Stimulated activated CD4-positive, alpha-beta T cell treated with anti-CD3 and anti-CD28 coated beads, TNF-alpha, amount 100 ng/mL, for 24 hours (primary cell): ENCODE results near the gene MRTFA.

Experiments used
- DNase-seq, 3 experiments: peaks; one replicate each; pipeline ENCODE4 v3.0.0-alpha.2; 2020; ENCODE audit warnings: low read depth in 3 of 3

The MRTFA gene

DNA sequence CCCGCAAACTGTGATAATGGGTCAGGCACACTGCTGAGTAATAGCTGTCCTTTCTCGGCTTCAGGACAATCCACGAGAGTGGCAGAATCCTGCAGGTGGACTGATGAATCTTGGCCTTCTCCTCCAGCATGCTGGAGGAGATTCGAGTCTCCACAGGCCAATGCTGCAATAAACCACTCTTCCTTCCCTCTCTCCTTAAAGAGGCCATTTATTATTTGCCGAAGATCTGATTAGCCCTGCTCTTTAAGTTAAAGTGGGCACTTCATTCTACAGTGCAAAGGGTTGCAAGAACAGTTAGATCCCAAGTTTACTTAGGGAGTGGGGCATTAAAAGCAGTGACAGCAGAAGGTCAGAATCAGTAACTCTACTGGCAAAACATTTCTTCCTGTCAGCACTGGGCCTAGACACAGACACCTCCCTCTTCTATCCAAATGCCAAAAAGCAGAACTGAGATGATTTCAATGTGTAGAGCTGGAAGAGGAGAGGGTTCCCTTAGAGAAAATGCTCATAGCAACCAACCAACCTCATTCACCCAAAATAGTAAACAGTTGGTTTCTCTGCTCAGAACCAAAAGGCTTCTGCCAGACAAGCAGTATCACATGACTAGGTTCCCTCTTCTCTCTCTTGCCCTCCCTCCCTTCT, 144.4 kb downstream of the MRTFA start:
- no peak for DNase-seq

DNA sequence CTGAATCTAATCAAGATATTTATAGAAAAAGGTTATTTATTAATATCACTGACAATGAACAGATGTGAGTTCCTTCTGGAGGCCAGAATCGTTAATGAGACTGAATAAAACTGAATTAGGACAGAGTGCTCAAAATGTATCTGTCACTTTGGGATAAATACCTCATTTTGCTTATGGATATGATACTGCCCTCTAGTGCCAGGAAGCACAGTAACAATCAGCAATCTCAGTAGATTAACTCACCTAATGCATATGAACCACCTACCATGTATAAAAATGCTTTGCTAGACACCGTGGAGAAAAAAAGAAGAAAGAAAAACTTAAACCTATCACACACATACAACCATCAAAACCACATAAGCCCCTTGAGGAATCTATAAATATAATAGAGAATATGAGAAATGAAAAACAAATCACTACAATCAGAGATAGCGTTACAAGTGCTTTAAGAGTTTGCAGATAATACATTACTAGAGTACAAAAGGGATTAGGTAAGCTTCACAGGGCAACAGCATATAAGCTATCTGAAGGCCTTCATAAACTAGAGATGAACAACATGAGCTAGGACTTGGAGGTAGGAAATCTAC, 148.8 kb downstream of the MRTFA start:
- no peak for DNase-seq

DNA sequence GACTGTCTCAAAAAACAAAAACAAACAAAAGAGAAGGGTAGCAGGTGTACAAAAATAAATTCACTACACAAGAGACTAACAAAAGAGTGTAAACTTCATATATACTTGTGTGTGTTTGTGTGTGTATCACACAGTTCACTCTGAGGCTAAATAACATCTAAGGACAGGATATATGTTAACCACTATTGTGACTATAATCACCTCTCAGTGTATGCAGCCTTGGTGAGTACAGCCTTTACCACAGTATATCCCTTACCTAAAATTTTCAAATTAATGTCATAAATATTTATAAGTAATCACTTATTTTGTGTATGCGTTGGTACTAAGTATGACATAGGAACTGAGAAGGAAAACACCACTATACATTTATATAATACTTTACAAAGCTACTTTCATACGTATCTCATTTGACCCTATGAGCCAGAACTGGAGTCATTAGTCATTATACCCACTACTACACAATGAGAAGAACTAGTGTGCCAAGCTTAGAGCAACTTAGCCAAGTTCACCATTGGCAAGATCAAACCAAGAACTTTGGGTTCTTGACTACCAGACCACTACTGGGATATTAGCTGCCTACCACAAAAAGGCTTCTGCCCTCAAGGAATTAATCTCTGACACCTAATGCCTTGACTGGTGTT, 149.4 kb downstream of the MRTFA start:
- DNase-seq = no peak

DNA sequence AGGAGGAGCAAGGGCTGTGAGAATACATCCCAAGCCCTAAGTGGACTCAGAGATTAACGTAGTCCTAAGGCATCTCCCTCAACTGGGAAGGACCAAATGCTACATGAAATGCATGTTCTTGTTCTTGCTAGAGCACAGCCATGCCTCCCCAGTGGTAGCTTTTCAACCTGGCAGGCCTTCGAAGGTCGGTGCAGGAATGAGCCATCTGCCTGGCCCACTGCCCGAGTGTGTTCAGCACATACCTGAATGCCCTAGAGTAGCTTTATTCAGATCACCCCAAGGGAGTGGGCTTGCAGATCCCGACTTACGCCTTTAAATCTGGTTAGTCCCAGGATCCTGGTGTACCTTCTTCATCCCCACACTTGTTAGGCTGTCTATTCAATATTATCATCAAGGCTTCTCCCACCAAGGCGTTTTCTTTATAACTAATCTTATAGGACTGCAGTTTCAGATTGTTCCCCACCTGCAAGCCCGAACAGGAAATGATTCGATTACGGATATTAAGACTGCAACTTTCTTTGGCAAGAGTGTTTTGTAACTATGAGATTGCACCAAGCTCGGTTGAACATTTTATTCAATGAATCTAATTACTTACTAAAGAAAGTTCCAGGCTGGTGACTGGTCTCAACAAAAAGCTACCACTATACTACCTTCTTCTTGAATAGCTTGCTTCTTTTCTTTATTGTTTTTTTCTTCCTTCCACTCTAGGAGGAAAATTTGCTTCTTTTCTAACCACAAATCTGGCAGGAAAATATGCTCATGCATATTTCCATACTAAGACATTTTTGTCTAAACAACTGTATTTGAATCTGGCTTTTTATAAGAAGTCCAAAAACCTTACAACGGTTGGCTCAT, 150.5 kb downstream of the MRTFA start:
- DNase-seq = no peak

DNA sequence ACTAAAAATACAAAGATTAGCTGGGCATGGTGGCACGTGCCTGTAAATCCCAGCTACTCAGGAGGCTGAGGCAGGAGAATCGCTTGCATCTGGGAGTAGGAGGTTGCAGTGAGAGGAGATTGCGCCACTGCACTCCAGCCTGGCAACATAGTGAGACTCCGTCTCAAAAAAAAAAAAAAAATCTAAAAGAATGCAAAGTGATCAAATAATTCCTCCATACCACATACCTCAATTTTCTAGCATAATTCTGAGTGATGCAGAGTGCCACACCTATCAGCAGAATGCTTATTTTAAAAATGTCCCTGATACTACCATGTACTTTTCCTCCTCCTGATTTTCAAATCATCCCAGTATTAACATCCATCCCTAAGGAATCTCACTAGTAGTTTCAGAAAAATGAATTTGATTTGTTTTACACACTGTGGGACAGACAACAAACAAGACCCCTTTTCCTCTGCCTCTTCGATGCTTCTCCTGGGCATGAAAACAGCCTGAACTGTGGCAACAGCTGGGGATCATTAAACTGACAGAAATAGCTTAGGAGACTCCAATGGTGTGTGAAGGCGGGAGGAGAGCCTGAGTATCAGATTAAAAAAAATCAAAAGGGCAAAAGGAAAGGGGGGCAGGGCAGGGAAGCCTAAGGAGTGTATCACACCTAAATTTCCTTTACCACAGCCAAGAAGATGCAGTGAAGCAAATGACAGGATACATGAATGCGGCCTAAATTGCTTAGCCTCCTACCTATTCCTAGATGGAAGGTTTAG, 151.4 kb downstream of the MRTFA start:
- no peak for DNase-seq

DNA sequence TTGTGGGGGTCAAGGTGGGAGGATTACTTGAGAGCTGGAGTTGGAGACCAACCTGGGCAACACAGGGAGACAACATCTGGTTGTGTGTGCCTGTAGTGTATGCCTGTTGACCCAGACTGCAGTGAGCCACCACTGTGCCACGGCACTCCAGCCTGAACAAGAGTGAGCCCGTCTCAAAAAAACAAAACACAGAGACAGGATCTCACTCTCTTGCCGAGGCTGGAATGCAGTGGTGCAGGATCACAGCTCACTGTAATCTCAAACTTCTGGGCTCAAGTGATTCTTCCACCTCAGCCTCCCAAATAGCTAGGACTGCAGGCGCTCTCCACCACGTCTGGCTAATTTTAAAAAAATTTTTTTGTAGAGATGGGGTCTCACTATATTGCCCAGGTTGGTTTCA, 153.6 kb downstream of the MRTFA start:
- no peak for DNase-seq

DNA sequence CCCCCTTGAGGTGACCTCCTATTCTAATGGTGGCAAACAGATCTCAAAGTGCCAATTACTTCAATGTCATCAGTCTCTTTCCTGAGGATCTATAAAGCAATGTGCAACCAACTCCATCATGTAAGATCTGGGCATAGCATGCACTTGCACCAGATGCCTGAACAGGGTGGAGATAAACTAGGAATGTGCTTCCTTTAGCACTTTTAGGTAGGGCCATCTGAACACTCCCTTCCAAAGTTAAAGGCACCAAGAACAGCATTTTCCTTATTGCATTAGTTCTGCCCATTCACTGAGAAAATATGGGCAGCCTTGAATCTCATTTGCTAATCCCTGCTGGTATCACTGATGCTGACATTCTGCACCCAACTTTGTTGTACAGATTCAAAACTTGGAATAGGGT, 154.1 kb downstream of the MRTFA start:
- no peak for DNase-seq

DNA sequence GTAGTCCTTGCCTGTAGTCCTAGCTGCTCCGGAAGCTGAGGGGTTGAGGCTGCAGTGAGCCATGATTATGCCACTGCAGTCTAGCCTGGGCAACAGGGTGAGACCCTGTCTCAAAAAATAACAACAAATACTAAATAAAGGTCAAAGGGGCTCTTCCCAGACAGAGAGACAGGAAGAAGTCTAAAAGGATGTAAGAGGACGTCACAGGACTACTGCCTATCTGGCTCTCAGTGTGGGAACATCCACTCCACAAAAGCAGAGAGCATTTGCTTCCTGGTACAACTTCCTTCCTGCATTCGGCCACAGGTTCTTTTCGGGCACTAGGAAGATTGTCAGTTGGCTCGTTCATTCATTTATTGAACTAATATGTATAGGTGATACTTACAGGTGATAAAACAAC, 155.5 kb downstream of the MRTFA start:
- DNase-seq = no peak

DNA sequence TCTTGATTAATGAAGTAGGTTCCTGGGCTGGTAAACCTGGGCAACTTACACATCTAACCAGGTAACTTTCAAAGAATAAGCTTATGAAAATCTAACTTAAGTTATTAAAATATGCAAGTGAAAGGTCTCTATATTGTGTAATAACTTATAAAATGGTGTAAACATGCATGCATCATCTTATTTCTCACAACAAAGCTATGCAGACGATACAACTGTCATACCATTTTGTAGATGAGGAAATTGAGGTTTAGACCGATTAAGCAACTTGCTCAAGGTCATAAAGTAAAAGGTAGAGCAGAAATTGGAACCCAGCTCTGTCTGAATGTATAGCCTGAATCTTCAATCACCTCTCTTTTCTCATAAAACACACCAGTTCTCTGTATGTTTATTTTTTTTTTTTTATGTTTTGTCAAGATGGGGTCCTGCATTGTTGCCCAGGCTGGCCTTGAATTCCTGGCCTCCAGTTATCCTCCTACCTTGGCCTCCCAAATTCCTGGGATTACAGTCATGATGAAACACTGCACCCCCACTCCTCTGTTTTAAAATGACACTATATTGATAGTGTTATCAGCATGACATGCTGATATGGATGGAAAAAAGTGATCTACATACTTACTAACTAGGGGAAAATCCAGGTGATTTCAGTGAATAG, 156.5 kb downstream of the MRTFA start:
- no peak for DNase-seq

DNA sequence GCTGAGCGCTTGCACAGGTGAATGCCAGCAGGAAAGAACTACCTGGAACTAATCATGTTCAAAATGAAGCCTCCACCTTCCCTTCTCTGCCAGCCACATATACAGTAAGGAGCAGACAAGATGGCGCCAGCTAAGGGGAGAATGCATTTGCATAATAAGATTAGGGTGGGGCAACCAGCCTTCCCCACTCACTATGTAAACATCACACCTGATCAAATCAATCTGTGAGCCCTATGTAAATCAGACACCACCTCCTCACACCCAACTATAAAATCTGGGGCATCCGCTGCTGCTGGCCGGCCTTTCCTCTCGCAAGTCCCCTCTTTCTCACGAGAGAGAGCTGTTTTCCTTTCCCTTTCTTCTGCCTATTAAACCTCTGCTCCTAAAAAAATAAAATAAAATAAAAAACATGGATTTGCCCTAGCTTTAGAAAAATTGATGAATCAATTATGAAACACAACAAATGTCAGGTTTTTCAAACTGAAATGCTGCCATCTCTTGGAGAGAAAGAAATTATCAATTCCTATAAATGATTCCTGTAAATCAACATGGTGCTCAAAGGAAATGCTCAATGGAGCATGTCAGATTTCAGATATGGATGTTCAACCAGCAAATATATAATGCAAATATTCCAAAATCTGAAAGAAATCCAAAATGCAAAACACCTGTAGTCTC, 157.3 kb downstream of the MRTFA start:
- DNase-seq = no peak

DNA sequence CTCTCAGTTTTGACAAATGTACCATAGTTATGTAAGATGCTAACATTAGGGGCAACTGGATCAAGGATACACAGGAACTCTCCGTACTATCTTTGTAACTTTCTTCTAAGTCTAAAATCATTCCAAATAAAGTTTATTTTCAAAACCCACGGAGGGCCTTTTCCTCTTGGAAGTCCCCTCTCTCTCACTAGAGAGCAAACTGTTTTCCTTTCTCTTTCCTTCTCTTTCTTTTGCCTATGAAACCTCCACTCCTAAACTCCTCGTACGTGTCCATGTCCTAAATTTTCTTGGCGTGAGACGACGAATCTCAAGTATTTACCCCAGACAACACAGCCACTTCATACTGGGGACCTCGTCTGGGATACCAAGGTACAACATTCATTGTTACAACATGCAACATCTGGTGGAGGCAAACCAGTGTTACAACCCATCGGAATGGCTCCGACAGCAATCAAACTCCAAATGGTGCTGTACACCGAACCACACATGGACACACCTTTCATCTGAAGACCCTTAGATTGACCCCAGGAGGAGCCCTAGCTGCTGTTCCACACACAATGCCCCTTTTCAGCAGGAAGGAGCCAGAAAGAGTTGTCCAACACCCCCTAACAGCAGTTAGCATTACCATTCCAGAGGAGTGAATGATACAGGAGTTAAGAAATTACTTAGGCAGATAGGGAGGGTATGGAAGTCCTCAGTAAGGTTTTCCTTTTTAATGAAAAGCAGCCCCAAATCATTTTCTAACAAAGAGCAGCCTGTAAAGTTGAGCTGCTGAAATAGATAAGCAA, 158.0 kb downstream of the MRTFA start:
- no peak for DNase-seq

DNA sequence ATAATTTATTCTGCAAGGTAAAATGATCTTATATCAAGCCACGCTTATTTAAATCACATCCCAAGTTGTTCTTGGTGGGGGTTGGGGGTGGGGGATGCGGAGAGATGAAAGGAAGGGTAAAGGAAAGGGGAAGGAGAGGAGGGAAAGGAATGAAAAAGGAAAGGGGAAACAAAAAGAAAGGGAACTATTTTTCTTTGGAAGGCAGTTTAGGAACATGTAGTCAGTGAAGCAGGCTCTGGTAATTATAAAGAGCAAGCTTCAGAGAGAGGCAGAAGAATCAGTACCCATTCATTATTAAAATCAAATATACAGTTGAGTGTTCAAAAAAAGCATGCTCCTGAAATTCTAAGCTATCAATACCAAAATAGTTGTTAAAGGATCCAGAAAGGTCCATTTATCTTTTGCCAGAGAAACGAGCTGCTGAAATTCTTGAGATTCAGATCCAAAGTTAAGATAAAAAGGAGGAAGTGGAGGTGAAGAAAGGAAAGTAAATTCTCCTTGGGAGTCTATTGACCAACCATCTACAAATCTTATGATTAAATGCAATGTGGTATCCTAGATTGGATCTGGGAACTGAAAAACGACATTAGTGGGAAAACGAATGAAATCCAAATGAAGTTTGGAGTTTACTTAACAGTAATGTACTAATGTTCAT, 158.7 kb downstream of the MRTFA start:
- no peak for DNase-seq

DNA sequence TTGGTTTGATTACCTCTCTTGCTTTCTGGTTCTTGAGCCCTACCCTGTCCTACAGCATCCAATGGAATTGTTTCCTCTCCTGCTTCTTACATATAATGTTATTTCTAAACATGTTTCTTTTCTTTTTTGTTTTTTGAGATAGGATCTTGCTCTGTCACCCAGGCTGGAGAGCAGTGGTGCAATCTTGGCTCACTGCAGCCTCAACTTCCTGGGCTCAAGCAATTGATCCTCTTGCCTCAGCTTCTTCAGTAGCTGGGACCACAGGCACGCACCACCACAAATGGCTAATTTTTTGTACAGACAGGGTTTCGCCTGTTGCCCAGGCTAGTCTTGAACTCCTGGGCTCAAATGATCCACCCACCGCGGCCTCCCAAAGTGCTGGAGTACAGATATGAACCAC, 160.2 kb downstream of the MRTFA start:
- DNase-seq = no peak

DNA sequence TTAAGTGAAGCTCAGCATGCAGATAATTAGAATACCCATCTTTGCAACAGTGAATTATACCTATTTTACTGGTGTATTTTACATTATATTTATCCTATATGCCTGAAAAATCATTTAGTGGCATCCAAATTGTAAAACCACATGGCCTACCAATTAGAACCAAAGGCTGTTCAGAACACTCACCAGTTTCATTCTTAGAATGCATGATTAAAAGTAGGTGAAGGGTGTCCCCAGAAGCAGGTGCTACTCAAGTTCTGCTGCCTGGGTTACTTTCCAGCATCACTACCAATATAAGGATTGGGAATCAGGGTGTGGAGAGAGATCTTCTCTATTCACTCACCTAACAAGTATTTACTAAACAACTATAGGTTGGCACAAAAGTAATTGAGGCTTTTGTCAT, 162.8 kb downstream of the MRTFA start:
- DNase-seq = no peak

DNA sequence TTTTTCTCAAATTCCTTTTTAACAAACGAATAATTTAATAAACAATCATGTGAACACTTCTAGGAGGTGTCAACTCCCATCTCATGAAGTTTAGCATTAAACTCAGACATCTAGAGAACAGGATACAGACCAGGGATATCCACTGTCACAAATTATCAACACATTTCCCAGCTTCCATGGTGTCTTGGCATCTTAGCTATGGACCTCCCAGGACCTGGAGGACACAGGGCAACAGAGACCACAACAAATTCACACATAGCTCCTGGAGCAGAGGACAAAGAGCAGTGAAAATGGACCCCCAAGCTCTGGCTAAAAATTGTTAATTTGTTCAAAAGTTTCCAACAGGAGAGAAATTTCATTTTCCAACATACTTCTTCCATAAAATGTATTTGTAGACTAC, 163.9 kb downstream of the MRTFA start:
- no peak for DNase-seq

DNA sequence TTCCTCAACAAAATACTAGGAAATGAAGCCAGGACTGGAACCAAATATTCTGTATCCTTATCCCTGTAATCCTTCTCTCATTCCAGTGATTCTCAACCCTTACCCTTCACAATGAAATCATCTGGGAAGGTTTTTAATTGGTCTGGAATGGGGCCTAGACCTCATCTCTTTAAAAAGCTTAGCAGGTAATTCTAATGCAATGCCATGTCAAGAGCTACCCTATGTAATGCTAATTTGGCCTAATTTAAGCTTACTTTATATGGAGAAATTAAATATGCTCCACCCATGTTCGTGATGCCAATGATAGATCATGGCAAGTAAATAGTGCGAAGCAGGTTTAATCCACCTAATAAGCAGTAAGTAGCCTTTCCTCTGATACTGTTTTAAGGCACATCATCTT, 164.5 kb downstream of the MRTFA start:
- no peak for DNase-seq

DNA sequence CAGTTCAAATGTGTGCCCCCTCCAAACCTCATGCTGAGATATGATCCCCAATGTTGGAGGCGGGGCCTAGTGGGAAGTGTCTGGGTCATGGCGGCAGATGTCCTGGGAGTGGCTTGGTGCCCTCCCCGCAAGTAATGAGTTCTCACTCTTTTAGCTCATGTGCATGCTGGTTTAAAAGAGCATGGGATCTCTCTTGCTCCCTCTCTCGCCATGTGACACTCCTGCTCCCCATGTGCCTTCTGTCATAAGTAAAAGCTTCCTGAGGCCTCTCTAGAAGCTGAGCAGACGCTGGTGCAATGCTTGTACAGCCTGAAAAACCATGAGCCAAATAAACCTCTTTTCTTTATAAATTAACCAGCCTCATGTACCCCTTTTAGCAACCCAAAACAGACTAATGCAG, 167.3 kb downstream of the MRTFA start:
- no peak for DNase-seq

DNA sequence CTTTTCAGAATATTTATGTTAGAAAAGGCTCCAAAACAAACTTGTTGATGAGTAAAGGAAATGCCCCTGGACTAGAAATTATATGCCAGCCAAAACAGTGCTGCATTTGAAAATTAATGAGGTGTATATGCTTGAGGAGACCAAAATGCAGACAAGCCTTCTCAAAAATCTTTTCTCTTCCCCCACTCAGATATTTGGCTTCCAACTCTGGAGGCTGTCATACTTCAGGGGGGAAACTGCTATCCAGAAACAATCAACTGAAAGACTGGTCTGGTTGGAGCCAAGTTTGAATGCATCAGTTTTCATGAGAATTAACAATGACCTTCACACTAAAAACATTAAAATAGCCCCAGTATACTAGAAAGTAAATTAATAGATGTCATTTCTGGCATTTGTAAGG, 167.9 kb downstream of the MRTFA start:
- DNase-seq = no peak

DNA sequence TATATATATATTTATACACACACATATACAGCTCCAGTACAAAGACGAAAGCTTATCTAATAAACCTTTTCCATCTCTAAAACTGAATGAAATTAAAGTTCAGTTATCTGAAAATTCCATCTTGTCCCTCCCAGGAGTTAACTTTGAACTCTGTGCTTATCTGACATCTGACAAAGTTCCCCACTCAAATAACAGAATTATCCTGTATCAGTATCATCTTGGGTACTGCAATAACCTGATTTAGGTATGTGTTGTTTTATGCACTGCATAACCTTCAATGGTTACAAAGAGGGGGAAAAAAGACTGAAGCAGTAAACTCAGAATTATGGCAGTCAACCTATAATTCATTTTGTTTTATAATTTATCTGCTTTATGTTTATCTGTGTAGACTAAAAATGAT, 169.5 kb downstream of the MRTFA start:
- no peak for DNase-seq

DNA sequence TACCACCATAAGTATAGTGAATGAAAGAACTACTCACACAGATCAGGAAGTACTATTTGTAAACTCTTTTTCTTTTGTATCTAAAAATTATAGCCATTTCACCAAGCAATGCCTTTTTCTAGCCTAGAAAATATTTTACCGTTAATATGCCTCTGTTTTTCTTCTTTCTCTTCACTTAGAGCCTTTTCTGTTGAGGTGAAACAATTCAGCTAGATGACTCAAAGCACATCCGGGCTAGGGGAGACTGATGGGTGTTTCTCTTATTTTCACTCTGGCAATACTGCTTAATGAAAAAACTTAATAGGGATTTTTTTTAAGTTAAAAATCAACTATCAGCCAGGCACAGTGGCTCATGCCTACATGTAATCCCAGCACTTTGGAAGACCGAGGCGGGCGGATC, 172.8 kb downstream of the MRTFA start:
- no peak for DNase-seq
